ENCODE results near the gene PTPRD. TPM values are rescaled to one million over a fixed set of nuclear protein-coding genes. Genes with fewer than 3 reads are reported as not detected.

The PTPRD gene
- total RNA-seq, 1 experiment from 2014 or later, result not detected

DNA sequence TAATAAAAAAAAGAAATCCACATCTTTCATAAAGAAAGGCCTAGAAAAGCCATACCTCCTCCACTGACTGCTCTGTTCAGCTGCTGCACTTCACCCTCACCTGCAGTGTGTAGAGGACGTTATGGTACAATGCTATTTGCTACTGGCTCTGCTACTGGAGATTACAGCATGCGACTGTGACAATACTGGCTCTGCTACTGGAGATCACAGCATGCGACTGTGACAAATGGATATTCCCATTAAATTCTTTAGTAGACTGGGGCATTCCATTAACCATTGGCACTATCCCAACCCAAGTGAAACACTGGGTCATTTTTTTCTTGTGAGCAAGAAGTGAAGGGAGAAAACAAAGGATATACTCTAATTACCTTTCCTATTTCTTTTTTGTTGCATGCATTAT lies 1749.7 kb downstream of the PTPRD start:
- POLR2A ChIA-PET (ENCODE audit: low non-redundant PET), result no interaction called here
- H3K36me3 ChIP-seq (ENCODE audit: insufficient read depth, low read length, poor library complexity, severe bottlenecking), result no peaks in the 10 kb centered on the region
- intact Hi-C loops (cut with micrococcal nuclease; ENCODE audit: unreplicated experiment), result loop anchor here (10.0 kb wide), 1 partner anchor 62 kb away; no protein-coding TSS in a partner anchor
- no peak overlapping the region for H3K27ac ChIP-seq (ENCODE audit: low read depth, low read length, poor library complexity, severe bottlenecking)
- H3K4me3 ChIP-seq (ENCODE audit: low read depth, low read length, poor library complexity, severe bottlenecking), result no peak overlapping the region
- H3K27me3 ChIP-seq (replicated peaks; ENCODE audit: insufficient read depth, low read depth, low read length, poor library complexity), result peaks cover 82% of the 10 kb centered on the region
- BruUV-seq (replicated peaks), result no TSS peak
- DNase-seq (ENCODE audit: low spot score), result no peak
- TF ChIP-seq EZH2 (IDR thresholded peaks at IDR 0.05; ENCODE audit: borderline replicate concordance, low read depth, low read length, poor library complexity, severe bottlenecking), result no peak
- TF ChIP-seq, protein P1, sequence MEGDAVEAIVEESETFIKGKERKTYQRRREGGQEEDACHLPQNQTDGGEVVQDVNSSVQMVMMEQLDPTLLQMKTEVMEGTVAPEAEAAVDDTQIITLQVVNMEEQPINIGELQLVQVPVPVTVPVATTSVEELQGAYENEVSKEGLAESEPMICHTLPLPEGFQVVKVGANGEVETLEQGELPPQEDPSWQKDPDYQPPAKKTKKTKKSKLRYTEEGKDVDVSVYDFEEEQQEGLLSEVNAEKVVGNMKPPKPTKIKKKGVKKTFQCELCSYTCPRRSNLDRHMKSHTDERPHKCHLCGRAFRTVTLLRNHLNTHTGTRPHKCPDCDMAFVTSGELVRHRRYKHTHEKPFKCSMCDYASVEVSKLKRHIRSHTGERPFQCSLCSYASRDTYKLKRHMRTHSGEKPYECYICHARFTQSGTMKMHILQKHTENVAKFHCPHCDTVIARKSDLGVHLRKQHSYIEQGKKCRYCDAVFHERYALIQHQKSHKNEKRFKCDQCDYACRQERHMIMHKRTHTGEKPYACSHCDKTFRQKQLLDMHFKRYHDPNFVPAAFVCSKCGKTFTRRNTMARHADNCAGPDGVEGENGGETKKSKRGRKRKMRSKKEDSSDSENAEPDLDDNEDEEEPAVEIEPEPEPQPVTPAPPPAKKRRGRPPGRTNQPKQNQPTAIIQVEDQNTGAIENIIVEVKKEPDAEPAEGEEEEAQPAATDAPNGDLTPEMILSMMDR (conservative IDR thresholded peaks at IDR 0.05; ENCODE audit: low read depth, low read length), result no peak
- CTCF ChIA-PET, result no interaction called here
- H3K4me1 ChIP-seq (ENCODE audit: insufficient read depth, low read length, poor library complexity, severe bottlenecking), result no peaks in the 10 kb centered on the region
- H3K9me3 ChIP-seq (ENCODE audit: low read depth, low read length, poor library complexity, severe bottlenecking), result no peaks in the 10 kb centered on the region

DNA sequence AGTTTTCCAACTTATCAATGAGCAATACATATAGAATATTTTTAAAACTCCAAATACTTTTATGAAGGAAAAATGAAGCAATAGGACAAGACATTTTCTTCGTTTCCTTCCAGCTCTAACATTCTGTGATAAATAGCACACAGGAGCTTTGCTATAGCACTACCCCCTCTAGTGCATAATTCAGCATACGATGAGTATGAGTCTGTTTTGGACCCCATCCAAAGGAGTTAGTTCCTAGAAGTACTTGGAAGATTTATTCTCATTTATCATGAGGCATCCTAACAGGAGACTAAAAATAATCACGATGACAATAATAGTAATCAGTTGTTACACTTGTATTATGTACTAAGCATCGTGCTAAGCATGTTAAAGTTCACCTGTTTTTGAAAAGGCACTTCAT lies 1751.9 kb downstream of the PTPRD start:
- no peaks in the 10 kb centered on the region for H3K9me3 ChIP-seq (ENCODE audit: low read depth, low read length, poor library complexity, severe bottlenecking)
- no peaks in the 10 kb centered on the region for H3K36me3 ChIP-seq (ENCODE audit: insufficient read depth, low read length, poor library complexity, severe bottlenecking)
- H3K27me3 ChIP-seq (replicated peaks; ENCODE audit: insufficient read depth, low read depth, low read length, poor library complexity), result peaks cover 85% of the 10 kb centered on the region
- no peaks in the 10 kb centered on the region for H3K4me1 ChIP-seq (ENCODE audit: insufficient read depth, low read length, poor library complexity, severe bottlenecking)
- no peak overlapping the region for H3K4me3 ChIP-seq (ENCODE audit: low read depth, low read length, poor library complexity, severe bottlenecking)
- CTCF ChIA-PET, result no interaction called here
- intact Hi-C loops (cut with micrococcal nuclease; ENCODE audit: unreplicated experiment), result loop anchor here (10.0 kb wide), 1 partner anchor 64 kb away; no protein-coding TSS in a partner anchor
- peak; percentile 11 for DNase-seq (ENCODE audit: low spot score)
- POLR2A ChIA-PET (ENCODE audit: low non-redundant PET), result no interaction called here
- no peak for TF ChIP-seq EZH2 (IDR thresholded peaks at IDR 0.05; ENCODE audit: borderline replicate concordance, low read depth, low read length, poor library complexity, severe bottlenecking)
- TF ChIP-seq, protein P1 (conservative IDR thresholded peaks at IDR 0.05; ENCODE audit: low read depth, low read length), result no peak
- H3K27ac ChIP-seq (ENCODE audit: low read depth, low read length, poor library complexity, severe bottlenecking), result no peak overlapping the region
- BruUV-seq (replicated peaks), result no TSS peak

DNA sequence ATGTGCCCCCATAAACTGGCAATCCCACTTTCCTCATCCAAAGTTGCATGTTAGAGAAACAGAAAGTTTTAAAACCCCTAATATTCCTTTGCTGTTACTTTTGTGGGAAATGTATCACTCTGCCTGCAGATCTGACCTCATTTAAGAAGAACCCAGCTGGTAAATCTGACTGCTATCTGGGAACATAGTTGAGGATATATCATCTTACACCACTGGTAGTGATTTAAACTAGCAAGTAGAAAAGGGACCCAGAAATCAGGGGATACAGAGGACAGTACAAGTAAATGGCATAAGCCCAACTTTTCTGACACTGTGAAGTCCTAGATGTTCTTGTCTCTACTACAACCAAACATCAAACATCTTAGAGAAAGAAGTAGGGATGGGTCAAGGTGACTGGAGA lies 1752.7 kb downstream of the PTPRD start:
- intact Hi-C loops (cut with micrococcal nuclease; ENCODE audit: unreplicated experiment), result loop anchor here (10.0 kb wide), 1 partner anchor 65 kb away; no protein-coding TSS in a partner anchor
- Histone ChIP-seq H3K27ac (ENCODE audit: low read depth, low read length, poor library complexity, severe bottlenecking) (no peak overlapping the region), H3K27me3 (replicated peaks; ENCODE audit: insufficient read depth, low read depth, low read length, poor library complexity) (peaks cover 85% of the 10 kb centered on the region), H3K4me3 (ENCODE audit: low read depth, low read length, poor library complexity, severe bottlenecking) (no peak overlapping the region), H3K9me3 (ENCODE audit: low read depth, low read length, poor library complexity, severe bottlenecking) (no peaks in the 10 kb centered on the region), H3K4me1 (ENCODE audit: insufficient read depth, low read length, poor library complexity, severe bottlenecking) (no peaks in the 10 kb centered on the region), H3K36me3 (ENCODE audit: insufficient read depth, low read length, poor library complexity, severe bottlenecking) (no peaks in the 10 kb centered on the region)
- BruUV-seq (replicated peaks), result no TSS peak
- ChIA-PET POLR2A (ENCODE audit: low non-redundant PET) (no interaction called here), CTCF (no interaction called here)
- no peak for TF ChIP-seq EZH2 (IDR thresholded peaks at IDR 0.05; ENCODE audit: borderline replicate concordance, low read depth, low read length, poor library complexity, severe bottlenecking)
- TF ChIP-seq, protein P1 (conservative IDR thresholded peaks at IDR 0.05; ENCODE audit: low read depth, low read length), result no peak
- no peak for DNase-seq (ENCODE audit: low spot score)
